GM12878 (cell line): ENCODE measurements around the gene TRMT1. TPM values are rescaled to one million over a fixed set of nuclear protein-coding genes. Genes with fewer than 3 reads are reported as not detected.

Experiments used
- ATAC-seq: fragments of 200-7000 bp; cut with Tn5 transposase; 3 replicates; pipeline ENCODE4 v1.9.1; 2020; ENCODE audit warnings: mild to moderate bottlenecking, moderate library complexity
- BruUV-seq: library from RNA; stranded (reverse); fragments of 400-500 nt; replicated peaks from 2 replicates; lab custom pipeline; 2021; lab: Mats Ljungman, UMichigan
- CTCF ChIA-PET: fragments of 300-600 bp; sonication (Branson Sonifier 250); formaldehyde crosslinking; extraction: SDS; loops from one replicate; lab custom pipeline; 2021; ENCODE audit warnings: inconsistent platforms; lab: Yijun Ruan, JAX
- POLR2A ChIA-PET: fragments of 350-600 bp; formaldehyde crosslinking; extraction: SDS; loops from one replicate; lab custom pipeline; 2021; ENCODE audit warnings: inconsistent platforms; lab: Charles Lee
- RAD21 ChIA-PET: fragments of 300-600 bp; sonication (Branson Sonifier 250); formaldehyde crosslinking; loops from one replicate; lab custom pipeline; 2023; ENCODE audit warnings: antibody characterized with exemption; ENCODE audit not compliant: unreplicated experiment; lab: Charles Lee
- SMC1A ChIA-PET: fragments of 300-600 bp; sonication (Branson Sonifier 250); formaldehyde crosslinking; loops from one replicate; lab custom pipeline; 2023; ENCODE audit not compliant: unreplicated experiment, uncharacterized antibody; lab: Charles Lee
- DNase-seq: peaks from one replicate; pipeline ENCODE4 v3.0.0-alpha.2; 2011; ENCODE audit warnings: low read depth, low spot score
- FAIRE-seq: peaks from 3 replicates; lab custom pipeline; 2011; peaks lifted over from hg19 to GRCh38; lab: Jason Lieb, UNC
- H2AFZ ChIP-seq: 2 replicates; pipeline ENCODE4 v1.6.0; 2011; ENCODE audit warnings: low read depth, low read length, control low read depth; ENCODE audit not compliant: control insufficient read depth
- H3K27ac ChIP-seq: 2 replicates; pipeline ENCODE4 v1.5.1; 2011; ENCODE audit warnings: control low read depth; ENCODE audit not compliant: control insufficient read depth, insufficient read depth
- H3K27me3 ChIP-seq, 2 experiments: replicated peaks in 1 of 2; 2 replicates each; pipeline versions ENCODE4 v1.6.0 to v1.6.1; 2011; ENCODE audit warnings: low read length in 1 of 2; ENCODE audit not compliant: control insufficient read depth in 2 of 2, insufficient read depth in 2 of 2
- H3K36me3 ChIP-seq, 2 experiments: 2 replicates each; pipeline ENCODE4 v1.5.1; 2011; ENCODE audit warnings: low read length in 1 of 2; ENCODE audit not compliant: control insufficient read depth in 2 of 2, insufficient read depth in 2 of 2
- H3K4me1 ChIP-seq: 2 replicates; pipeline ENCODE4 v1.6.1; 2011; ENCODE audit warnings: mild to moderate bottlenecking, low read length, moderate library complexity, mixed read lengths; ENCODE audit not compliant: control insufficient read depth, insufficient read depth
- H3K4me2 ChIP-seq: 2 replicates; pipeline ENCODE4 v1.6.0; 2011; ENCODE audit warnings: control low read depth; ENCODE audit not compliant: control insufficient read depth, insufficient read depth
- H3K4me3 ChIP-seq: fragments of 200-600 bp; sonication (generic); 2 replicates; pipeline ENCODE4 v1.5.1; 2016
- H3K79me2 ChIP-seq: 2 replicates; pipeline ENCODE4 v1.6.0; 2011; ENCODE audit warnings: low read length; ENCODE audit not compliant: control insufficient read depth, insufficient read depth
- H3K9ac ChIP-seq: 2 replicates; pipeline ENCODE4 v1.8.0; 2011; ENCODE audit warnings: low read length, control low read depth, mixed read lengths; ENCODE audit not compliant: control insufficient read depth, insufficient read depth
- H3K9me3 ChIP-seq: replicated peaks from 3 replicates; pipeline ENCODE4 v1.5.1; 2011; ENCODE audit warnings: mild to moderate bottlenecking, low read length; ENCODE audit not compliant: control insufficient read depth, insufficient read depth
- H4K20me1 ChIP-seq: 2 replicates; pipeline ENCODE4 v1.6.0; 2011; ENCODE audit not compliant: control insufficient read depth, insufficient read depth
- CBX5 ChIP-seq: sonication (generic); IDR thresholded peaks from 2 replicates; pipeline ENCODE4 v1.6.1; 2016; ENCODE audit warnings: low read depth, moderate library complexity, mild to moderate bottlenecking, inconsistent platforms
- EGR1 ChIP-seq, 2 experiments: IDR thresholded peaks; 1 replicate in 1 of 2; 2 replicates in 1 of 2; pipeline ENCODE4 v1.6.1; 2011 to 2012; ENCODE audit warnings: low read depth in 2 of 2, low read length in 2 of 2, borderline replicate concordance in 1 of 2, mild to moderate bottlenecking in 1 of 2, moderate library complexity in 1 of 2
- GABPA ChIP-seq: IDR thresholded peaks from 2 replicates; pipeline ENCODE4 v1.6.1; 2014; ENCODE audit warnings: antibody characterized with exemption, low read depth, mild to moderate bottlenecking, inconsistent platforms
- IKZF2 ChIP-seq, 2 experiments: fragments of 450-650 bp; IDR thresholded peaks; 2 replicates each; pipeline ENCODE4 v1.6.1; 2017; ENCODE audit warnings: mild to moderate bottlenecking in 2 of 2, moderate library complexity in 2 of 2
- RCOR1 ChIP-seq: conservative IDR thresholded peaks from 2 replicates; pipeline ENCODE4 v1.6.1; 2012; ENCODE audit warnings: low read depth, low read length, improper control_type of control experiment
- WGBS: methylation state at CpG from one replicate; pipeline ENCODE4 v1.1.6; 2016; ENCODE audit warnings: low lambda C conversion rate; ENCODE audit not compliant: insufficient replicate concordance, insufficient coverage; ENCODE audit errors: missing lambda C conversion rate; 5-methylcytosine and 5-hydroxymethylcytosine counted together
- in situ Hi-C: fragments of 300-500 bp; cut with MboI; formaldehyde crosslinking; loops from 9 replicates; pipeline ENCODE4 v1.14.3; 2018; ENCODE audit warnings: mixed read lengths
- intact Hi-C: fragments of 100-400 bp; cut with micrococcal nuclease; formaldehyde crosslinking; loops from one replicate; pipeline ENCODE4 v1.14.2; 2022; ENCODE audit not compliant: unreplicated experiment
- polyA plus RNA-seq, 11 experiments: library from polyadenylated mRNA; depleted of rRNA in 4 of 11; unstranded in 6 of 11; stranded (reverse) in 5 of 11; fragments of >200 nt; fragmentation: Nextera tagmentation in 4 of 11; fragmentation: Illumina TruSeq in 1 of 11; extraction: Ambion mirVana in 4 of 11; extraction: Trizol in 1 of 11; gene quantifications; 1 replicate in 1 of 11; 2 replicates in 10 of 11; pipeline versions ENCODE4 v1.2.1 to v1.2.3, GENCODE V29; 2011 to 2016; ENCODE audit warnings: inconsistent platforms in 2 of 11, missing spikeins in 2 of 11, low read depth in 1 of 11
- total RNA-seq, 4 experiments: library from RNA; depleted of rRNA in 3 of 4; stranded (reverse); fragments of >200 nt in 3 of 4; fragmentation: Illumina TruSeq in 1 of 4; extraction: Trizol in 1 of 4; gene quantifications; 2 replicates each; pipeline versions ENCODE4 v1.2.1 to v1.2.3, GENCODE V29; 2013 to 2021
- TF ChIP-seq, protein P1 (sequence below), 3 experiments: IDR thresholded peaks in 2 of 3; conservative IDR thresholded peaks in 1 of 3; 2 replicates each; pipeline ENCODE4 v1.5.1; 2011; ENCODE audit warnings: low read depth in 3 of 3, low read length in 3 of 3, mild to moderate bottlenecking in 3 of 3, control low read depth in 2 of 3, moderate library complexity in 2 of 3, inconsistent platforms in 1 of 3, mixed read lengths in 1 of 3; ENCODE audit not compliant: control insufficient read depth in 2 of 3, insufficient read depth in 1 of 3; ENCODE audit errors: extremely low read depth in 1 of 3

The TRMT1 gene
- total and polyA plus RNA-seq, 10 of the 15 experiments (the other 5 are each of a cell fraction or from before 2014, with no cell fraction given), result 3.4 to 68.8 (median 34.8) TPM

DNA sequence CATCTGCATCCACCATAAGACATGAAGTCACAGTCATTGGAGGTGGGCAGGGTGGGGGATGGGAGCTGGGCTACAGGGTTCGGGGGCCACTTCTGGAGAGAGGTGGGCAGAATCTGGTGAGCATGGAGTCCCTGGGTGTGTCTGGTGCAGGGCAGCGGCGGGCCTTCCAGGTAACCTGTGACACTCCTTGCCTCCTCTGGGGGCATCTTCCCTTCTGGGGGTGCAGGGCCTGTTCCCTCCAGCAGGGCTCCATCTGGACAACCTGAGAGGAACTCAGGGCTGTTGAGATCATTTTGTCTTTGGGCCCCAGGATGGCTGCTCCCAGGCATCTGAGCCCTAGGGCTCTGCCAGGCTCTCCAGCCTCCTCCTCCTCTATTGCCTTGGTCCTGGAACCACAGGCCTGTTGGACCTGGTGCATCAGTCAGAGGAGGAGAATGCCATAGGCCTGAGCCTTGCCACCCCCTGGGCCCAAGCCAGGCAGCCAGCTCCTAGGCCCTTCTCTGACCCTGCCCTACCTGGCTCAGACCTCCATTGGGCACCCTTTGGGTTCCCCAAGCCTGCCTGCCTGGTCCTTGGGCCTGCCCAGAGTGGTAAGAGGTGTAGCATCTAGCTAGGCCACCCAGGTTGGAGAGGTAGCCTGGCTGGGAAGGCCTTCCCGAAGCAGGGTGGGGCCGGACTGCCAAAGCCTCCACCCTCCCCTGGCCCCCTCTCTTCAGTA, 27.2 kb downstream of the TRMT1 start:
- in situ Hi-C loops, result no loop called here
- H3K9ac ChIP-seq, result no peak overlapping the region
- POLR2A ChIA-PET, result interaction anchor here (0.5 kb wide), 1 partner anchor 112 kb away, joined by 3 read pairs; no protein-coding TSS in a partner anchor

More for the DNA sequence above, 27.2 kb downstream of the TRMT1 start:
- 52% methylated on average over 5 of the region's 5 CpGs for WGBS
- no peaks in the 10 kb centered on the region for H3K79me2 ChIP-seq
- SMC1A ChIA-PET, result no interaction called here
- no peak overlapping the region for H3K27ac ChIP-seq
- RAD21 ChIA-PET, result interaction anchor here (1.5 kb wide), 1 partner anchor 112 kb away, joined by 9 read pairs; no protein-coding TSS in a partner anchor
- intact Hi-C loops, result no loop called here
- no peak for DNase-seq
- H3K27me3 ChIP-seq, result no peaks in the 10 kb centered on the region
- TF ChIP-seq, protein P1, sequence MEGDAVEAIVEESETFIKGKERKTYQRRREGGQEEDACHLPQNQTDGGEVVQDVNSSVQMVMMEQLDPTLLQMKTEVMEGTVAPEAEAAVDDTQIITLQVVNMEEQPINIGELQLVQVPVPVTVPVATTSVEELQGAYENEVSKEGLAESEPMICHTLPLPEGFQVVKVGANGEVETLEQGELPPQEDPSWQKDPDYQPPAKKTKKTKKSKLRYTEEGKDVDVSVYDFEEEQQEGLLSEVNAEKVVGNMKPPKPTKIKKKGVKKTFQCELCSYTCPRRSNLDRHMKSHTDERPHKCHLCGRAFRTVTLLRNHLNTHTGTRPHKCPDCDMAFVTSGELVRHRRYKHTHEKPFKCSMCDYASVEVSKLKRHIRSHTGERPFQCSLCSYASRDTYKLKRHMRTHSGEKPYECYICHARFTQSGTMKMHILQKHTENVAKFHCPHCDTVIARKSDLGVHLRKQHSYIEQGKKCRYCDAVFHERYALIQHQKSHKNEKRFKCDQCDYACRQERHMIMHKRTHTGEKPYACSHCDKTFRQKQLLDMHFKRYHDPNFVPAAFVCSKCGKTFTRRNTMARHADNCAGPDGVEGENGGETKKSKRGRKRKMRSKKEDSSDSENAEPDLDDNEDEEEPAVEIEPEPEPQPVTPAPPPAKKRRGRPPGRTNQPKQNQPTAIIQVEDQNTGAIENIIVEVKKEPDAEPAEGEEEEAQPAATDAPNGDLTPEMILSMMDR (IDR thresholded peaks at IDR 0.05 in 2 of 3, conservative IDR thresholded peaks at IDR 0.05 in 1 of 3; ENCODE audit: control insufficient read depth in 2 of 3, extremely low read depth in 1 of 3, insufficient read depth in 1 of 3, low read depth in 3 of 3, low read length in 3 of 3), result peak; percentile 14 to 68 (median 59)
- no peak for TF ChIP-seq IKZF2 (IDR thresholded peaks at IDR 0.05)
- TF ChIP-seq CBX5, result no peak
- no peak for TF ChIP-seq GABPA
- no peak for TF ChIP-seq EGR1 (IDR thresholded peaks at IDR 0.05; ENCODE audit: borderline replicate concordance in 1 of 2, low read depth in 2 of 2, low read length in 2 of 2)
- no peak for TF ChIP-seq RCOR1
- no peaks in the 10 kb centered on the region for H4K20me1 ChIP-seq
- peak; percentile 86 for ATAC-seq
- H3K4me1 ChIP-seq, result peaks cover 5% of the 10 kb centered on the region
- FAIRE-seq, result no peak
- no peaks in the 10 kb centered on the region for H3K36me3 ChIP-seq
- BruUV-seq, result no TSS peak
- CTCF ChIA-PET, result interaction anchor here (8.0 kb wide), 1 partner anchor 113 kb away, joined by 145 read pairs; no protein-coding TSS in a partner anchor
- no peak overlapping the region for H3K4me2 ChIP-seq
- no peak overlapping the region for H2AFZ ChIP-seq
- H3K4me3 ChIP-seq, result no peak overlapping the region
- no peaks in the 10 kb centered on the region for H3K9me3 ChIP-seq
